Activated CD8-positive, alpha-beta T cell treated with anti-CD3 and anti-CD28 coated beads for 36 hours (primary cell): Measurements from ENCODE around the gene RPL38. TPM values are rescaled to one million over a fixed set of nuclear protein-coding genes. Genes with fewer than 3 reads are reported as not detected.

Experiments used
- ATAC-seq: fragments of 200-7000 bp; cut with Tn5 transposase; one replicate; pipeline ENCODE4 v1.10.0; 2021; ENCODE audit warnings: mild to moderate bottlenecking, moderate library complexity
- CTCF ChIA-PET: fragments of 350-600 bp; sonication (Branson Sonifier 250); formaldehyde crosslinking; loops from one replicate; lab custom pipeline; 2021; ENCODE audit warnings: antibody characterized with exemption; lab: Charles Lee
- POLR2A ChIA-PET: fragments of 350-600 bp; sonication (Branson Sonifier 250); formaldehyde crosslinking; loops from one replicate; lab custom pipeline; 2021; ENCODE audit warnings: antibody characterized with exemption; lab: Charles Lee
- DNase-seq: peaks from one replicate; pipeline ENCODE4 v3.0.0-alpha.2; 2020
- H3K27ac Mint-ChIP-seq: one replicate; pipeline ENCODE4 v1.8.0; 2021; ENCODE audit warnings: mild to moderate bottlenecking, mixed read lengths
- H3K27me3 Mint-ChIP-seq: one replicate; pipeline ENCODE4 v1.8.0; 2021; ENCODE audit warnings: mixed read lengths
- H3K36me3 Mint-ChIP-seq: one replicate; pipeline ENCODE4 v1.8.0; 2021; ENCODE audit warnings: low read depth, mixed read lengths
- H3K4me1 Mint-ChIP-seq: one replicate; pipeline ENCODE4 v1.8.0; 2021; ENCODE audit warnings: low read depth, mixed read lengths
- H3K4me3 Mint-ChIP-seq: one replicate; pipeline ENCODE4 v1.8.0; 2021; ENCODE audit warnings: mild to moderate bottlenecking, moderate library complexity, mixed read lengths
- H3K9me3 Mint-ChIP-seq: one replicate; pipeline ENCODE4 v1.8.0; 2021; ENCODE audit warnings: mixed read lengths
- CTCF ChIP-seq: fragments of 200-600 bp; IDR thresholded peaks from one replicate; pipeline ENCODE4 v1.8.0; 2022; ENCODE audit warnings: antibody characterized with exemption, mild to moderate bottlenecking
- intact Hi-C: fragments of 100-400 bp; cut with micrococcal nuclease; formaldehyde crosslinking; loops from one replicate; pipeline ENCODE4 v1.10.0; 2022
- total RNA-seq, 2 experiments: library from RNA; stranded (reverse); gene quantifications; one replicate each; pipeline ENCODE4 v1.2.3, GENCODE V29; 2021

Gene RPL38
- total RNA-seq, 2 experiments from 2014 or later: 1,500 to 1,574 TPM

DNA sequence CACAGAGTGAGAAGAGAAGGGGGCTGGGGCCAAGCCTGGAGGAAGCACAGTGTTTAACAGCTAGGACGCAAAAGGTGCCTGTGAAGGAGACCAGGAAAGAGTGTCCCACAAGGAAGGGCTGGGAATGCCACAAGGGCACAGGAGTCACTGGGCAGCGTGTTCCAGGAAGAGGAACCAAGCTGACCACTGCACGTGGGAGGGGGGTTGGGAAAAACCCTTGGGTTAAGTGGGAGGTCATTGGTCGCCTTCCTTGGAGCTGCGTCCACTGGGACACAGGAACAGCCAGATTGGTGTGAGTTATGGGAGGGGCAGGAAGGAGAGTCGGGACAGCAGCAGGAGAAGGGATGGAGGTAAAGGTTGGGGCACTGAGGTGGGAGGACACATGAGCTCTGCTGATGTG, 22.8 kb downstream of the RPL38 start:
- intact Hi-C loops: no loop called here
- Mint-ChIP-seq H3K9me3 (no peaks in the 10 kb centered on the region), H3K27me3 (no peaks in the 10 kb centered on the region), H3K4me1 (no peaks in the 10 kb centered on the region), H3K36me3 (peaks cover 2% of the 10 kb centered on the region), H3K4me3 (no peak overlapping the region), H3K27ac (no peak overlapping the region)
- ATAC-seq (no peak), DNase-seq (no peak)
- POLR2A ChIA-PET: interaction anchor here (1.0 kb wide), 1 partner anchor 22 kb away, joined by 3 read pairs; no protein-coding TSS in a partner anchor
- CTCF ChIA-PET: no interaction called here
- TF ChIP-seq CTCF: no peak

- TF ChIP-seq CTCF: no peak
- CTCF ChIA-PET: no interaction called here
- Mint-ChIP-seq H3K4me1 (no peaks in the 10 kb centered on the region), H3K27me3 (no peaks in the 10 kb centered on the region), H3K9me3 (no peaks in the 10 kb centered on the region), H3K36me3 (peaks cover 2% of the 10 kb centered on the region), H3K27ac (no peak overlapping the region), H3K4me3 (no peak overlapping the region)
- intact Hi-C loops: no loop called here
- no peak for DNase-seq
- ATAC-seq: no peak
- POLR2A ChIA-PET: no interaction called here
These were observed 24.0 kb downstream of the RPL38 start for GRCh38 chr17:74227271-74228080.

DNA sequence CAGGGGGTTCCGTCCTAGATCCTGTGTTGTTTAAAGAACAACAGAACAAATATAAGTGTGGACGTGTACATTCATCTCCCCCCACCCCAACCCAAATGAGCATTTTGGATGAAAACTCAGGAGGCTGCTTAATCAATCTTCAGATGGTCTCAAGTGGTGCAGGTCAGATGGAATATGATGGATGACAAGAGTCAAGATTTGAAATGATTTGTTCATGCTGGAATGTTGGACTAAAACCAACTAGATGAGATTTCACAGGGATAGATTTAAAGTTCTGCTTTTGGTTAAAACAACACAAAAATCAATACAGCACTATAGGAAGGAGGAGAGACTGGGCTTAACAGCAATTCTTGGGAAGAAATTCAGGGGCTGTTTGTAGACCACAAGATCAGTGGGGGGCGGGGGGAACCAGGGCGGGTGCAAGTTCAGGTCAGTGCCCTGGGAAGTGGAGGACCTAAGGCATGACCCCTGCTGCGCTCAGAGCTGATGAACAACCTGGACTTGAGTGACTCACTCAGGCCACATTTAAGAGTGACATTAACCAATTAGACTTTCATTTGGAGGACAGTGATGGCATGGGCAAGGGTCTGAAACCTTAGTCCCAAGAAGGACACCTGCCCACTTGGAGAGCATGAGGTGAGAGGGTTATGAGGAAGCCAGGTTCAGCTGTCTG, 25.0 kb downstream of the RPL38 start:
- ATAC-seq (no peak), DNase-seq (no peak)
- H3K4me1 Mint-ChIP-seq: no peaks in the 10 kb centered on the region
- TF ChIP-seq CTCF: no peak
- H3K27ac Mint-ChIP-seq: no peak overlapping the region
- peaks cover 2% of the 10 kb centered on the region for H3K36me3 Mint-ChIP-seq
- ChIA-PET POLR2A (no interaction called here), CTCF (no interaction called here)
- no peaks in the 10 kb centered on the region for H3K9me3 Mint-ChIP-seq
- H3K27me3 Mint-ChIP-seq: no peaks in the 10 kb centered on the region
- intact Hi-C loops: no loop called here
- no peak overlapping the region for H3K4me3 Mint-ChIP-seq

GRCh38 chr17:74230896-74231295, 27.4 kb downstream of the RPL38 start:
- no peak overlapping the region for H3K27ac Mint-ChIP-seq
- ATAC-seq: no peak
- H3K4me1 Mint-ChIP-seq: no peaks in the 10 kb centered on the region
- intact Hi-C loops: no loop called here
- ChIA-PET POLR2A (interaction anchor here (0.8 kb wide), 1 partner anchor 26 kb away, joined by 3 read pairs; no protein-coding TSS in a partner anchor), CTCF (no interaction called here)
- H3K27me3 Mint-ChIP-seq: no peaks in the 10 kb centered on the region
- no peak for DNase-seq
- no peak for TF ChIP-seq CTCF
- no peak overlapping the region for H3K4me3 Mint-ChIP-seq
- no peaks in the 10 kb centered on the region for H3K9me3 Mint-ChIP-seq
- no peaks in the 10 kb centered on the region for H3K36me3 Mint-ChIP-seq
